HCT116 (cell line): ENCODE measurements around the gene IQSEC3. TPM values are rescaled to one million over a fixed set of nuclear protein-coding genes. Genes with fewer than 3 reads are reported as not detected.

Experiments
- ATAC-seq: fragments of 200-7000 bp; cut with Tn5 transposase; 2 replicates; pipeline ENCODE4 v1.9.1; 2020; ENCODE audit warnings: mild to moderate bottlenecking, moderate library complexity
- BruUV-seq: library from RNA; stranded (reverse); fragments of 400-500 nt; replicated peaks from 2 replicates; lab custom pipeline; 2021; lab: Mats Ljungman, UMichigan
- CTCF ChIA-PET: fragments of 300-600 bp; sonication (Branson Sonifier 250); formaldehyde crosslinking; loops from one replicate; lab custom pipeline; 2021; ENCODE audit warnings: antibody characterized with exemption; lab: Charles Lee
- POLR2A ChIA-PET: fragments of 300-600, 350-600 bp; sonication (Branson Sonifier 250); formaldehyde crosslinking; loops from one replicate; lab custom pipeline; 2021; ENCODE audit warnings: antibody characterized with exemption; lab: Charles Lee
- RAD21 ChIA-PET, 2 experiments: fragments of 300-600 bp; sonication (Branson Sonifier 250); formaldehyde crosslinking; loops; one replicate each; lab custom pipeline; 2023; ENCODE audit warnings: low total read pairs in 2 of 2; ENCODE audit not compliant: uncharacterized antibody in 2 of 2, unreplicated experiment in 2 of 2, low non-redundant PET in 1 of 2; lab: Charles Lee
- DNase-seq: peaks from one replicate; pipeline ENCODE4 v3.0.0-alpha.2; 2010; ENCODE audit warnings: low read depth, low spot score
- H2AFZ ChIP-seq: fragments of 200-600 bp; shearing (Covaris generic), sonication (generic); 2 replicates; pipeline ENCODE4 v1.6.1; 2017; ENCODE audit warnings: low read depth, mixed run types, mixed read lengths, antibody characterized with exemption, low read length; ENCODE audit not compliant: poor library complexity, severe bottlenecking
- H3K27ac ChIP-seq: 2 replicates; pipeline ENCODE4 v1.5.1; 2012; ENCODE audit warnings: low read depth, low read length
- H3K27me3 ChIP-seq: fragments of 200-600 bp; sonication (generic); 2 replicates; pipeline ENCODE4 v1.6.1; 2016; ENCODE audit warnings: mixed run types, low read length, mixed read lengths; ENCODE audit not compliant: insufficient read depth
- H3K36me3 ChIP-seq, 2 experiments: fragments of 200-500 bp in 1 of 2; fragments of 200-600 bp in 1 of 2; sonication (Bioruptor generic) in 1 of 2; sonication (generic) in 1 of 2; 2 replicates each; pipeline versions ENCODE4 v1.5.1 to v1.6.1; 2014 to 2016; ENCODE audit warnings: low read length in 2 of 2, inconsistent platforms in 1 of 2, mixed read lengths in 1 of 2, mixed run types in 1 of 2; ENCODE audit not compliant: insufficient read depth in 2 of 2, control insufficient read depth in 1 of 2
- H3K4me1 ChIP-seq, 2 experiments: fragments of 200-600 bp in 1 of 2; sonication (generic) in 1 of 2; 2 replicates each; pipeline versions ENCODE4 v1.5.1 to v1.6.1; 2012 to 2017; ENCODE audit warnings: low read length in 2 of 2, inconsistent platforms in 1 of 2, mild to moderate bottlenecking in 1 of 2, mixed read lengths in 1 of 2, mixed run types in 1 of 2, moderate library complexity in 1 of 2; ENCODE audit not compliant: insufficient read depth in 2 of 2, control insufficient read depth in 1 of 2
- H3K4me2 ChIP-seq: fragments of 200-600 bp; sonication (generic); 2 replicates; pipeline ENCODE4 v1.6.1; 2017; ENCODE audit warnings: mixed run types, low read length, mixed read lengths
- H3K4me3 ChIP-seq, 2 experiments: fragments of 200-600 bp in 1 of 2; sonication (generic) in 1 of 2; replicated peaks in 1 of 2; 2 replicates each; pipeline ENCODE4 v1.5.1; 2011 to 2016; ENCODE audit warnings: low read length in 2 of 2, control low read depth in 1 of 2, low read depth in 1 of 2, mild to moderate bottlenecking in 1 of 2, mixed read lengths in 1 of 2, mixed run types in 1 of 2
- H3K79me2 ChIP-seq: fragments of 200-600 bp; sonication (generic); 2 replicates; pipeline ENCODE4 v1.6.1; 2017; ENCODE audit warnings: mild to moderate bottlenecking, mixed run types, low read length, moderate library complexity, mixed read lengths; ENCODE audit not compliant: insufficient read depth
- H3K9ac ChIP-seq: fragments of 200-600 bp; sonication (generic); 2 replicates; pipeline ENCODE4 v1.6.1; 2016; ENCODE audit warnings: low read length, mixed read lengths
- H3K9me2 ChIP-seq: fragments of 200-600 bp; sonication (generic), shearing (Covaris generic); 2 replicates; pipeline ENCODE4 v1.6.1; 2017; ENCODE audit warnings: mixed run types, mild to moderate bottlenecking, moderate library complexity; ENCODE audit not compliant: insufficient read depth
- H3K9me3 ChIP-seq, 2 experiments: fragments of 200-500 bp in 1 of 2; fragments of 200-600 bp in 1 of 2; sonication (Bioruptor generic) in 1 of 2; sonication (generic) in 1 of 2; 2 replicates each; pipeline ENCODE4 v1.6.1; 2014 to 2017; ENCODE audit warnings: low read length in 2 of 2, mixed read lengths in 2 of 2, inconsistent platforms in 1 of 2, low read depth in 1 of 2, mild to moderate bottlenecking in 1 of 2, mixed run types in 1 of 2, moderate library complexity in 1 of 2; ENCODE audit not compliant: control insufficient read depth in 1 of 2, insufficient read depth in 1 of 2
- H4K20me1 ChIP-seq: fragments of 200-600 bp; sonication (generic), shearing (Covaris generic); 2 replicates; pipeline ENCODE4 v1.6.1; 2017; ENCODE audit warnings: mixed run types, mild to moderate bottlenecking, moderate library complexity; ENCODE audit not compliant: insufficient read depth
- CBX3 ChIP-seq: IDR thresholded peaks from 2 replicates; pipeline ENCODE4 v1.6.1; 2012; ENCODE audit warnings: low read depth
- CEBPB ChIP-seq: IDR thresholded peaks from 2 replicates; pipeline ENCODE4 v1.6.1; 2012; ENCODE audit warnings: low read depth
- EGR1 ChIP-seq: IDR thresholded peaks from 2 replicates; pipeline ENCODE4 v1.6.1; 2012; ENCODE audit warnings: low read depth
- FOSL1 ChIP-seq: IDR thresholded peaks from 2 replicates; pipeline ENCODE4 v1.6.1; 2012; ENCODE audit warnings: low read depth
- JUND ChIP-seq: IDR thresholded peaks from 2 replicates; pipeline ENCODE4 v1.6.1; 2012
- POLR2A ChIP-seq: IDR thresholded peaks from 2 replicates; pipeline ENCODE4 v1.7.0; 2011; ENCODE audit warnings: borderline replicate concordance; ENCODE audit not compliant: insufficient read depth, insufficient read length; ENCODE audit errors: extremely low read depth
- POLR2AphosphoS5 ChIP-seq: IDR thresholded peaks from 2 replicates; pipeline ENCODE4 v1.6.1; 2011; ENCODE audit warnings: mild to moderate bottlenecking, low read depth, low read length, moderate library complexity
- RAD21 ChIP-seq: IDR thresholded peaks from 2 replicates; pipeline ENCODE4 v1.6.1; 2012; ENCODE audit warnings: low read depth, mild to moderate bottlenecking
- SP1 ChIP-seq: IDR thresholded peaks from 2 replicates; pipeline ENCODE4 v1.6.1; 2012; ENCODE audit warnings: low read depth
- SRF ChIP-seq: IDR thresholded peaks from 2 replicates; pipeline ENCODE4 v1.6.1; 2012; ENCODE audit warnings: low read depth
- TCF7L2 ChIP-seq: IDR thresholded peaks from 2 replicates; pipeline ENCODE4 v1.7.0; 2011; ENCODE audit warnings: borderline replicate concordance, inconsistent platforms; ENCODE audit not compliant: insufficient read depth, insufficient read length; ENCODE audit errors: extremely low read depth
- ZFX ChIP-seq: fragments of 450-650 bp; IDR thresholded peaks from 2 replicates; pipeline ENCODE4 v1.6.1; 2017
- ZNF274 ChIP-seq: fragments of 200-500 bp; sonication (Bioruptor generic); IDR thresholded peaks from 2 replicates; pipeline ENCODE4 v1.6.1; 2014; ENCODE audit warnings: mild to moderate bottlenecking, low read depth, low read length, inconsistent platforms
- intact Hi-C: fragments of 100-400 bp; cut with micrococcal nuclease; formaldehyde crosslinking; loops from 2 replicates; pipeline ENCODE4 v1.10.0; 2022
- total RNA-seq: library from RNA; stranded (reverse); gene quantifications from one replicate; pipeline ENCODE4 v1.2.1, GENCODE V29; 2021; ENCODE audit not compliant: unreplicated experiment
- TF ChIP-seq, protein P1 (sequence below), 3 experiments: fragments of 200-600 bp in 1 of 3; sonication (generic) in 1 of 3; IDR thresholded peaks in 2 of 3; conservative IDR thresholded peaks in 1 of 3; 2 replicates each; pipeline ENCODE4 v1.5.1; 2012 to 2017; ENCODE audit warnings: low read depth in 2 of 3, low read length in 2 of 3, antibody characterized with exemption in 1 of 3, borderline replicate concordance in 1 of 3, control low read depth in 1 of 3, mild to moderate bottlenecking in 1 of 3, mixed read lengths in 1 of 3, mixed run types in 1 of 3, moderate library complexity in 1 of 3; ENCODE audit not compliant: insufficient read depth in 1 of 3

Gene IQSEC3
- total RNA-seq, 1 experiment from 2014 or later = not detected

DNA sequence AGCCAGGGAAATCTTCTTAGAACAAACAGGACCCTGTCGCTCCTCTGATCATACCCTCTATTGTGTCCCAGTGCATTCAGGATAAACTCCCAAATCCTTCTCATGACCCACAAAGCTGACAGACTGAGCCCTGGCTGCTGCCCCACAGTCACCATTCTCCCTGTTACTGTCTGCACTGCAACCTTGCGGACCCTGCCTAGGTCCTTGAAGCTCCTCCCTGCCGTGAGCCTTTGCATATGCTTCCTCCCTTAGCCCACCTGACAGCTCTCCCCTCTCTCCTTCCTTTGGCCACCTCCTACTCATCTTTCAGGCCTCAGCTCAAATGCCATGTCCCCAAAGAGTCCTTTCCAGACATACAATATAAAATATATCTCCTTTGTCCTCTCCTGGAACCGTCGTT is 85.0 kb downstream of the IQSEC3 start:
- no peak for TF ChIP-seq ZNF274
- no peak for TF ChIP-seq CBX3
- TF ChIP-seq ZFX = no peak
- no peak for TF ChIP-seq EGR1
- TF ChIP-seq FOSL1 = no peak
- no peak for TF ChIP-seq TCF7L2
- TF ChIP-seq JUND = no peak
- no peak for TF ChIP-seq SRF
- TF ChIP-seq SP1 = no peak
- no peak for TF ChIP-seq POLR2AphosphoS5
- TF ChIP-seq, protein P1, sequence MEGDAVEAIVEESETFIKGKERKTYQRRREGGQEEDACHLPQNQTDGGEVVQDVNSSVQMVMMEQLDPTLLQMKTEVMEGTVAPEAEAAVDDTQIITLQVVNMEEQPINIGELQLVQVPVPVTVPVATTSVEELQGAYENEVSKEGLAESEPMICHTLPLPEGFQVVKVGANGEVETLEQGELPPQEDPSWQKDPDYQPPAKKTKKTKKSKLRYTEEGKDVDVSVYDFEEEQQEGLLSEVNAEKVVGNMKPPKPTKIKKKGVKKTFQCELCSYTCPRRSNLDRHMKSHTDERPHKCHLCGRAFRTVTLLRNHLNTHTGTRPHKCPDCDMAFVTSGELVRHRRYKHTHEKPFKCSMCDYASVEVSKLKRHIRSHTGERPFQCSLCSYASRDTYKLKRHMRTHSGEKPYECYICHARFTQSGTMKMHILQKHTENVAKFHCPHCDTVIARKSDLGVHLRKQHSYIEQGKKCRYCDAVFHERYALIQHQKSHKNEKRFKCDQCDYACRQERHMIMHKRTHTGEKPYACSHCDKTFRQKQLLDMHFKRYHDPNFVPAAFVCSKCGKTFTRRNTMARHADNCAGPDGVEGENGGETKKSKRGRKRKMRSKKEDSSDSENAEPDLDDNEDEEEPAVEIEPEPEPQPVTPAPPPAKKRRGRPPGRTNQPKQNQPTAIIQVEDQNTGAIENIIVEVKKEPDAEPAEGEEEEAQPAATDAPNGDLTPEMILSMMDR (IDR thresholded peaks at IDR 0.05 in 2 of 3, conservative IDR thresholded peaks at IDR 0.05 in 1 of 3; ENCODE audit: borderline replicate concordance in 1 of 3, insufficient read depth in 1 of 3, low read depth in 2 of 3, low read length in 2 of 3) = no peak
- TF ChIP-seq CEBPB = no peak
- TF ChIP-seq RAD21 = no peak
- no peak for TF ChIP-seq POLR2A
- Histone ChIP-seq H3K4me1 (peaks cover 0 to 8% of the 10 kb centered on the region in 2 experiments; a peak in 1 of 4 replicates), H3K27ac (no peak overlapping the region), H3K27me3 (peaks cover 4% of the 10 kb centered on the region; the same call in 1 of the 2 replicates), H2AFZ (no peak overlapping the region), H4K20me1 (no peaks in the 10 kb centered on the region), H3K9me2 (no peaks in the 10 kb centered on the region), H3K9ac (no peak overlapping the region), H3K4me3 (no peak overlapping the region), H3K9me3 (no peaks in the 10 kb centered on the region), H3K4me2 (no peak overlapping the region), H3K36me3 (no peaks in the 10 kb centered on the region), H3K79me2 (no peaks in the 10 kb centered on the region)
- CTCF ChIA-PET = no interaction called here
- POLR2A ChIA-PET = no interaction called here
- RAD21 ChIA-PET = no interaction called here
- DNase-seq = no peak
- no peak for ATAC-seq
- intact Hi-C loops = no loop called here
- BruUV-seq = no TSS peak
